GM10266 (cell line): ENCODE measurements around the gene ATXN3.

ENCODE experiments used
- DNase-seq: peaks from one replicate; pipeline ENCODE4 v3.0.0; 2012; ENCODE audit errors: extremely low spot score
- TF ChIP-seq, protein P1 (sequence below): IDR thresholded peaks from 2 replicates; pipeline ENCODE4 v1.5.1; 2012; ENCODE audit warnings: mild to moderate bottlenecking, low read depth; ENCODE audit not compliant: control insufficient read depth, insufficient read depth; ENCODE audit errors: missing control alignments

Gene ATXN3

DNA sequence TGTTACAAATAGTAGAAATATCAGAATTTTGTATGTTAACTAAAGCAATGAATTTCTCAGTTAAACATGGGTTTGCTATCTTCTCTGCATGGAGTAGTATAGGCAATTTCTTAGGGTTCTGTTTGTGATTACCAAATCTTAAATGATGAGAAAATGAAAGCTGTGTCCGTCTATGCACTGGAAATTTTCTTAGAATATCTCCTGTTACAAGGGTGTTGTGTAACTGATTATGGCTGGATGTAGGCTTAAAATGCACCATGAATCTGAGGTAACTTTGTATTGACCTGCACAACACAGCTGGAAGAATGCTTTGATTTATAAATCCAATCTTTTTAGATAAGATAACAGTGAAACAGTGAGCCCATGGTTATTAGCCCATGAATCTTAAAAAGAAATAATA lies 84.3 kb downstream of the ATXN3 start:
- no peak for DNase-seq
- TF ChIP-seq, protein P1, sequence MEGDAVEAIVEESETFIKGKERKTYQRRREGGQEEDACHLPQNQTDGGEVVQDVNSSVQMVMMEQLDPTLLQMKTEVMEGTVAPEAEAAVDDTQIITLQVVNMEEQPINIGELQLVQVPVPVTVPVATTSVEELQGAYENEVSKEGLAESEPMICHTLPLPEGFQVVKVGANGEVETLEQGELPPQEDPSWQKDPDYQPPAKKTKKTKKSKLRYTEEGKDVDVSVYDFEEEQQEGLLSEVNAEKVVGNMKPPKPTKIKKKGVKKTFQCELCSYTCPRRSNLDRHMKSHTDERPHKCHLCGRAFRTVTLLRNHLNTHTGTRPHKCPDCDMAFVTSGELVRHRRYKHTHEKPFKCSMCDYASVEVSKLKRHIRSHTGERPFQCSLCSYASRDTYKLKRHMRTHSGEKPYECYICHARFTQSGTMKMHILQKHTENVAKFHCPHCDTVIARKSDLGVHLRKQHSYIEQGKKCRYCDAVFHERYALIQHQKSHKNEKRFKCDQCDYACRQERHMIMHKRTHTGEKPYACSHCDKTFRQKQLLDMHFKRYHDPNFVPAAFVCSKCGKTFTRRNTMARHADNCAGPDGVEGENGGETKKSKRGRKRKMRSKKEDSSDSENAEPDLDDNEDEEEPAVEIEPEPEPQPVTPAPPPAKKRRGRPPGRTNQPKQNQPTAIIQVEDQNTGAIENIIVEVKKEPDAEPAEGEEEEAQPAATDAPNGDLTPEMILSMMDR: no peak

DNA sequence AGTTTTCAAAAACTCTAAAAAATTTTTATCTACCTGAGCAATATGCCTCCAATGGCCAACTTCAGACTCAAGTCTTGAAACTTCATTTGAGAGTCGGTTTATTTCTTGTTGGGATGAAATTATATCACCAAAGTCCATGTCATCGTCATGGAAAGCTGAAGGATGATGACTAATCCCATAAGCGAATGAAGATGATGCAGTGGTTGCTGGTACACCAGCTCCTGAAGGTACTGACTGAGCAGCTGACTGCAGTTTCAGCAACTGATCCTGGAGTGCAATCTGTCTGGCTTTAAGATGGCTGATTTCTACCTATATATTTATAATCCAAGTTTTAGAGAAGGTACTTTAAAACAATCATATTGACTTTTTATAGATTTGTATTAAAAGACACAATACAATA lies 84.9 kb downstream of the ATXN3 start:
- TF ChIP-seq, protein P1: no peak
- no peak for DNase-seq

GRCh38 chr14:92014040-92014439 lies 92.3 kb downstream of the ATXN3 start:
- TF ChIP-seq, protein P1: no peak
- no peak for DNase-seq

- TF ChIP-seq, protein P1: no peak
These were observed 94.1 kb downstream of the ATXN3 start for GRCh38 chr14:92012121-92012748.

GRCh38 chr14:92010644-92011043 lies 95.7 kb downstream of the ATXN3 start:
- no peak for DNase-seq
- TF ChIP-seq, protein P1: no peak

More at GRCh38 chr14:92012121-92012748, 94.1 kb downstream of the ATXN3 start:
- DNase-seq: no peak

- DNase-seq: no peak
- TF ChIP-seq, protein P1: no peak
These were observed 96.8 kb downstream of the ATXN3 start for GRCh38 chr14:92009604-92010003.
